T-helper 17 cell (primary cell): Measurements from ENCODE around the gene CEP112. TPM values are rescaled to one million over a fixed set of nuclear protein-coding genes. Genes with fewer than 3 reads are reported as not detected.

Experiments used
- ATAC-seq: fragments of 150-1000 bp; cut with Tn5 transposase; 2 replicates; pipeline ENCODE4 v1.10.0; 2021; ENCODE audit warnings: mild to moderate bottlenecking, moderate library complexity
- DNase-seq, 3 donors: peaks; one replicate each; pipeline versions ENCODE4 v3.0.0 to v3.0.0-alpha.2; 2020 to 2021
- H3K9me3 ChIP-seq: one replicate; pipeline ENCODE4 v1.7.0; 2013; ENCODE audit warnings: low read length, mild to moderate bottlenecking; ENCODE audit not compliant: control insufficient read depth, poor library complexity, severe bottlenecking
- H3K27ac Mint-ChIP-seq: one replicate; pipeline ENCODE4 v1.8.0; 2022; ENCODE audit warnings: mild to moderate bottlenecking, moderate library complexity, mixed read lengths
- H3K27me3 Mint-ChIP-seq: one replicate; pipeline ENCODE4 v1.8.0; 2022; ENCODE audit warnings: mixed read lengths
- H3K36me3 Mint-ChIP-seq: one replicate; pipeline ENCODE4 v1.8.0; 2022; ENCODE audit warnings: low read depth, mixed read lengths
- H3K4me1 Mint-ChIP-seq: one replicate; pipeline ENCODE4 v1.8.0; 2022; ENCODE audit warnings: mild to moderate bottlenecking, mixed read lengths
- H3K4me3 Mint-ChIP-seq: one replicate; pipeline ENCODE4 v1.8.0; 2022; ENCODE audit warnings: mild to moderate bottlenecking, moderate library complexity, mixed read lengths
- total RNA-seq, 4 donors: library from RNA in 2 of 4; stranded (reverse) in 2 of 4; gene quantifications; one replicate each; pipeline ENCODE4 v1.2.3 and lab custom pipeline; 2022 to 2026

The CEP112 gene
- total RNA-seq (1 to 10 TPM; 4.3 to 6.9 TPM), total RNA-seq (lab: John Stamatoyannopoulos, UW) (11.9 to 14.0 reads per million in 2 donors)

GRCh38 chr17:66191593-66192377 lies at the start of gene CEP112:
TSS of gene CEP112 (minus strand) at chr17:66192133.
- peak within 1 kb of the TSS; percentile 87 for H3K4me3 Mint-ChIP-seq
- no peaks in the 10 kb centered on the region for H3K9me3 ChIP-seq
- DNase-seq (peak; percentile 88 to 95 (median 88)), ATAC-seq (peak; percentile 90)
- H3K36me3 Mint-ChIP-seq, result no peaks in the 10 kb centered on the region
- peak within 1 kb of the TSS; percentile 95 for H3K27ac Mint-ChIP-seq
- H3K4me1 Mint-ChIP-seq, result peaks cover 11% of the 10 kb centered on the region
- H3K27me3 Mint-ChIP-seq, result no peaks in the 10 kb centered on the region

GRCh38 chr17:66240630-66241029 lies 48.7 kb upstream of the CEP112 start:
- Mint-ChIP-seq H3K36me3 (no peaks in the 10 kb centered on the region), H3K4me1 (peaks cover 6% of the 10 kb centered on the region), H3K27ac (no peak overlapping the region), H3K4me3 (no peak overlapping the region), H3K27me3 (no peaks in the 10 kb centered on the region)
- H3K9me3 ChIP-seq, result no peaks in the 10 kb centered on the region
- DNase-seq, result no peak
- no peak for ATAC-seq

- no peaks in the 10 kb centered on the region for H3K9me3 ChIP-seq
- Mint-ChIP-seq H3K27ac (no peak overlapping the region), H3K4me1 (peaks cover under 1% of the 10 kb centered on the region), H3K36me3 (no peaks in the 10 kb centered on the region), H3K4me3 (no peak overlapping the region), H3K27me3 (no peaks in the 10 kb centered on the region)
- ATAC-seq (no peak), DNase-seq (no peak)
Observed at GRCh38 chr17:66240013-66240412, 48.1 kb upstream of the CEP112 start.

- Mint-ChIP-seq H3K4me1 (peaks cover 9% of the 10 kb centered on the region), H3K27ac (no peak overlapping the region), H3K27me3 (no peaks in the 10 kb centered on the region), H3K4me3 (no peak overlapping the region), H3K36me3 (peaks cover 3% of the 10 kb centered on the region)
- no peak for DNase-seq
- ATAC-seq, result no peak
- H3K9me3 ChIP-seq, result no peaks in the 10 kb centered on the region
Observed at GRCh38 chr17:66235377-66235994, 43.6 kb upstream of the CEP112 start.

GRCh38 chr17:66234611-66235010 lies 42.7 kb upstream of the CEP112 start:
- Mint-ChIP-seq H3K36me3 (peaks cover 3% of the 10 kb centered on the region), H3K27ac (no peak overlapping the region), H3K4me1 (peaks cover 12% of the 10 kb centered on the region), H3K27me3 (no peaks in the 10 kb centered on the region), H3K4me3 (no peak overlapping the region)
- DNase-seq, result no peak
- ATAC-seq, result no peak
- H3K9me3 ChIP-seq, result no peaks in the 10 kb centered on the region

- H3K36me3 Mint-ChIP-seq, result peaks cover 3% of the 10 kb centered on the region
- ATAC-seq (no peak), DNase-seq (no peak)
- peaks cover 12% of the 10 kb centered on the region for H3K4me1 Mint-ChIP-seq
- H3K9me3 ChIP-seq, result no peaks in the 10 kb centered on the region
- H3K4me3 Mint-ChIP-seq, result peak overlapping the region; percentile 7
- H3K27ac Mint-ChIP-seq, result peak overlapping the region; percentile 1
- H3K27me3 Mint-ChIP-seq, result peaks cover under 1% of the 10 kb centered on the region
Observed at GRCh38 chr17:66233023-66233753, 41.3 kb upstream of the CEP112 start.

- no peak for ATAC-seq
- H3K27ac Mint-ChIP-seq, result no peak overlapping the region
- DNase-seq, result no peak
- H3K4me1 Mint-ChIP-seq, result peaks cover 12% of the 10 kb centered on the region
- H3K4me3 Mint-ChIP-seq, result peak overlapping the region; percentile 9
- H3K9me3 ChIP-seq, result no peaks in the 10 kb centered on the region
- peaks cover 8% of the 10 kb centered on the region for H3K27me3 Mint-ChIP-seq
- peaks cover 6% of the 10 kb centered on the region for H3K36me3 Mint-ChIP-seq
Observed at GRCh38 chr17:66230922-66231591, 39.1 kb upstream of the CEP112 start.

GRCh38 chr17:66229783-66230538 lies 38.0 kb upstream of the CEP112 start:
- no peaks in the 10 kb centered on the region for H3K9me3 ChIP-seq
- H3K27me3 Mint-ChIP-seq, result peaks cover 8% of the 10 kb centered on the region
- ATAC-seq (no peak), DNase-seq (no peak)
- no peak overlapping the region for H3K4me3 Mint-ChIP-seq
- peaks cover 12% of the 10 kb centered on the region for H3K4me1 Mint-ChIP-seq
- peaks cover 6% of the 10 kb centered on the region for H3K36me3 Mint-ChIP-seq
- no peak overlapping the region for H3K27ac Mint-ChIP-seq

- H3K4me1 Mint-ChIP-seq, result peaks cover 12% of the 10 kb centered on the region
- H3K27ac Mint-ChIP-seq, result no peak within 1 kb of the TSS
- H3K27me3 Mint-ChIP-seq, result peaks cover 8% of the 10 kb centered on the region
- DNase-seq (no peak), ATAC-seq (no peak)
- H3K36me3 Mint-ChIP-seq, result peaks cover 6% of the 10 kb centered on the region
- H3K4me3 Mint-ChIP-seq, result no peak within 1 kb of the TSS
- no peaks in the 10 kb centered on the region for H3K9me3 ChIP-seq
Observed at GRCh38 chr17:66228887-66229782, 37.2 kb upstream of the CEP112 start, which contains the start of gene APOH. TSS of gene APOH (minus strand) at chr17:66229415. CDS start at chr17:66229379, 36 bp downstream.

GRCh38 chr17:66227212-66228045 lies 35.5 kb upstream of the CEP112 start:
- DNase-seq (no peak), ATAC-seq (no peak)
- H3K27ac Mint-ChIP-seq, result no peak overlapping the region
- H3K27me3 Mint-ChIP-seq, result peaks cover 15% of the 10 kb centered on the region
- H3K36me3 Mint-ChIP-seq, result peaks cover 6% of the 10 kb centered on the region
- no peaks in the 10 kb centered on the region for H3K9me3 ChIP-seq
- H3K4me1 Mint-ChIP-seq, result peaks cover 6% of the 10 kb centered on the region
- H3K4me3 Mint-ChIP-seq, result no peak overlapping the region

GRCh38 chr17:66222798-66223350 lies 30.9 kb upstream of the CEP112 start:
- ATAC-seq, result no peak

More at GRCh38 chr17:66222798-66223350, 30.9 kb upstream of the CEP112 start:
- Mint-ChIP-seq H3K4me1 (no peaks in the 10 kb centered on the region), H3K27me3 (peaks cover 11% of the 10 kb centered on the region), H3K4me3 (no peak overlapping the region), H3K27ac (no peak overlapping the region), H3K36me3 (peaks cover 3% of the 10 kb centered on the region)
- DNase-seq, result no peak
- no peaks in the 10 kb centered on the region for H3K9me3 ChIP-seq
